Endothelial cell of umbilical vein (primary cell): ENCODE measurements around the gene CD47. TPM values are rescaled to one million over a fixed set of nuclear protein-coding genes. Genes with fewer than 3 reads are reported as not detected.

Experiments used
- BruUV-seq: library from RNA; stranded (reverse); fragments of 400-500 nt; replicated peaks from 2 replicates; lab custom pipeline; 2021; lab: Mats Ljungman, UMichigan
- CTCF ChIA-PET: fragments of 300-600, 350-600 bp; sonication (Branson Sonifier 250); formaldehyde crosslinking; loops from one replicate; lab custom pipeline; 2021; ENCODE audit warnings: antibody characterized with exemption, inconsistent platforms; lab: Charles Lee
- POLR2A ChIA-PET: fragments of 300-600, 350-600 bp; sonication (Branson Sonifier 250); formaldehyde crosslinking; loops from one replicate; lab custom pipeline; 2021; ENCODE audit warnings: antibody characterized with exemption, inconsistent platforms; lab: Charles Lee
- DNase-seq: peaks from one replicate; pipeline ENCODE4 v3.0.0-alpha.2; 2011; ENCODE audit warnings: low read depth, low spot score
- FAIRE-seq: peaks from 2 replicates; lab custom pipeline; 2011; peaks lifted over from hg19 to GRCh38; lab: Jason Lieb, UNC
- H2AFZ ChIP-seq: 2 replicates; pipeline ENCODE4 v1.6.0; 2012; ENCODE audit warnings: low read depth, low read length, control low read depth, inconsistent platforms
- H3K27ac ChIP-seq: 2 replicates; pipeline ENCODE4 v1.5.1; 2011; ENCODE audit warnings: low read depth, mild to moderate bottlenecking, control low read depth, low read length, moderate library complexity; ENCODE audit not compliant: insufficient read depth
- H3K27me3 ChIP-seq, 2 experiments: 2 replicates each; pipeline versions ENCODE4 v1.6.0 to v1.6.1; 2011; ENCODE audit warnings: low read length in 2 of 2, mixed read lengths in 1 of 2; ENCODE audit not compliant: control insufficient read depth in 2 of 2, insufficient read depth in 2 of 2
- H3K36me3 ChIP-seq, 2 experiments: 2 replicates in 1 of 2; 3 replicates in 1 of 2; pipeline ENCODE4 v1.5.1; 2011; ENCODE audit warnings: low read length in 2 of 2, mild to moderate bottlenecking in 1 of 2, moderate library complexity in 1 of 2; ENCODE audit not compliant: control insufficient read depth in 2 of 2, insufficient read depth in 2 of 2; ENCODE audit errors: extremely low read depth in 1 of 2
- H3K4me1 ChIP-seq: 3 replicates; pipeline ENCODE4 v1.5.1; 2011; ENCODE audit warnings: mild to moderate bottlenecking, low read length; ENCODE audit not compliant: control insufficient read depth, insufficient read depth; ENCODE audit errors: extremely low read depth
- H3K4me2 ChIP-seq: 2 replicates; pipeline ENCODE4 v1.6.1; 2011; ENCODE audit warnings: low read length, control low read depth, mixed read lengths; ENCODE audit not compliant: insufficient read depth
- H3K4me3 ChIP-seq, 3 experiments: fragments of 200-600 bp in 1 of 3; sonication (generic), shearing (Covaris generic) in 1 of 3; replicated peaks in 1 of 3; 2 replicates each; pipeline ENCODE4 v1.5.1; 2011 to 2016; ENCODE audit warnings: control low read depth in 3 of 3, low read length in 3 of 3, mild to moderate bottlenecking in 2 of 3, inconsistent platforms in 1 of 3, low read depth in 1 of 3, moderate library complexity in 1 of 3; ENCODE audit not compliant: insufficient read depth in 1 of 3
- H3K79me2 ChIP-seq: 2 replicates; pipeline ENCODE4 v1.6.0; 2012; ENCODE audit warnings: low read length, inconsistent platforms; ENCODE audit not compliant: control insufficient read depth, insufficient read depth
- H3K9ac ChIP-seq: replicated peaks from 2 replicates; pipeline ENCODE3; 2011; ENCODE audit warnings: low read length, control low read depth; ENCODE audit not compliant: insufficient read depth; ENCODE audit errors: extremely low read depth
- H3K9me1 ChIP-seq: replicated peaks from 3 replicates; pipeline ENCODE4 v1.6.0; 2011; ENCODE audit warnings: mild to moderate bottlenecking, low read length; ENCODE audit not compliant: control insufficient read depth, insufficient read depth; ENCODE audit errors: extremely low read depth
- H3K9me3 ChIP-seq: replicated peaks from 2 replicates; pipeline ENCODE4 v1.5.1; 2012; ENCODE audit warnings: low read length, inconsistent platforms; ENCODE audit not compliant: control insufficient read depth, insufficient read depth
- H4K20me1 ChIP-seq: replicated peaks from 2 replicates; pipeline ENCODE3; 2011; ENCODE audit warnings: mild to moderate bottlenecking, low read length; ENCODE audit not compliant: control insufficient read depth, insufficient read depth; ENCODE audit errors: extremely low read depth
- EZH2 ChIP-seq: IDR thresholded peaks from 2 replicates; pipeline ENCODE4 v1.6.1; 2012; ENCODE audit warnings: borderline replicate concordance, low read depth, mild to moderate bottlenecking, moderate library complexity, low read length, inconsistent platforms; ENCODE audit not compliant: severe bottlenecking
- FOS ChIP-seq: IDR thresholded peaks from 2 replicates; pipeline ENCODE4 v1.6.1; 2011; ENCODE audit warnings: mild to moderate bottlenecking, low read length, moderate library complexity, borderline replicate concordance; ENCODE audit not compliant: insufficient read depth
- GATA2 ChIP-seq: IDR thresholded peaks from 2 replicates; pipeline ENCODE4 v1.7.0; 2011; ENCODE audit warnings: low read depth, mild to moderate bottlenecking, moderate library complexity, mixed read lengths, low read length; ENCODE audit not compliant: insufficient read length, insufficient read depth
- JUN ChIP-seq: IDR thresholded peaks from 2 replicates; pipeline ENCODE4 v1.6.1; 2011; ENCODE audit warnings: borderline replicate concordance, low read depth; ENCODE audit not compliant: insufficient read length, insufficient read depth
- MAX ChIP-seq: IDR thresholded peaks from 2 replicates; pipeline ENCODE4 v1.6.1; 2011; ENCODE audit not compliant: insufficient read depth, insufficient read length
- MYC ChIP-seq: IDR thresholded peaks from one replicate; pipeline ENCODE4 v1.6.1; 2011; ENCODE audit warnings: mild to moderate bottlenecking, low read depth, low read length
- POLR2A ChIP-seq: IDR thresholded peaks from 2 replicates; pipeline ENCODE4 v1.6.1; 2012; ENCODE audit warnings: low read depth, mild to moderate bottlenecking, control low read depth, low read length
- POLR2AphosphoS5 ChIP-seq: IDR thresholded peaks from 2 replicates; pipeline ENCODE4 v1.6.1; 2012; ENCODE audit warnings: low read depth, mild to moderate bottlenecking, control low read depth, low read length, moderate library complexity; ENCODE audit not compliant: insufficient read depth
- dilution Hi-C: fragments of 300-500 bp; cut with MboI; formaldehyde crosslinking; loops from one replicate; pipeline ENCODE4 v1.15.0; 2019; ENCODE audit warnings: low sequenced_read_pairs; ENCODE audit not compliant: extremely low pct_ligation_motif_present
- intact Hi-C: fragments of 100-400 bp; cut with micrococcal nuclease; formaldehyde crosslinking; loops from one replicate; pipeline ENCODE4 v1.10.0; 2022
- polyA plus RNA-seq, 4 experiments: library from polyadenylated mRNA; depleted of rRNA in 3 of 4; stranded (reverse) in 3 of 4; unstranded in 1 of 4; fragments of >200 nt; gene quantifications; 2 replicates each; pipeline versions ENCODE4 v1.2.1 to v1.2.3, GENCODE V29; 2011 to 2012; ENCODE audit warnings: missing spikeins in 1 of 4
- total RNA-seq: library from RNA; stranded (reverse); gene quantifications from 2 replicates; pipeline ENCODE4 v1.2.3, GENCODE V29; 2021
- TF ChIP-seq, protein P1 (sequence below), 2 donors: IDR thresholded peaks; 1 replicate in 1 of 2; 2 replicates in 1 of 2; pipeline ENCODE4 v1.5.1; 2011; ENCODE audit warnings: low read length in 2 of 2, mild to moderate bottlenecking in 2 of 2, moderate library complexity in 2 of 2, control low read depth in 1 of 2, inconsistent platforms in 1 of 2, low read depth in 1 of 2; ENCODE audit not compliant: insufficient read depth in 1 of 2; ENCODE audit errors: extremely low read depth in 1 of 2

The CD47 gene
- total and polyA plus RNA-seq, 2 donors (not counting 3 experiments of a cell fraction or from before 2014, with no cell fraction given) = 29.3 to 32.2 TPM

- H3K36me3 ChIP-seq = no peaks in the 10 kb centered on the region
- no peak overlapping the region for H3K27ac ChIP-seq
These were observed 19.5 kb downstream of the CD47 start for GRCh38 chr3:108071368-108071767.

More at GRCh38 chr3:108071368-108071767, 19.5 kb downstream of the CD47 start:
- H3K4me3 ChIP-seq = no peak overlapping the region
- H4K20me1 ChIP-seq = no peaks in the 10 kb centered on the region
- no peaks in the 10 kb centered on the region for H3K9me1 ChIP-seq
- TF ChIP-seq, protein P1, sequence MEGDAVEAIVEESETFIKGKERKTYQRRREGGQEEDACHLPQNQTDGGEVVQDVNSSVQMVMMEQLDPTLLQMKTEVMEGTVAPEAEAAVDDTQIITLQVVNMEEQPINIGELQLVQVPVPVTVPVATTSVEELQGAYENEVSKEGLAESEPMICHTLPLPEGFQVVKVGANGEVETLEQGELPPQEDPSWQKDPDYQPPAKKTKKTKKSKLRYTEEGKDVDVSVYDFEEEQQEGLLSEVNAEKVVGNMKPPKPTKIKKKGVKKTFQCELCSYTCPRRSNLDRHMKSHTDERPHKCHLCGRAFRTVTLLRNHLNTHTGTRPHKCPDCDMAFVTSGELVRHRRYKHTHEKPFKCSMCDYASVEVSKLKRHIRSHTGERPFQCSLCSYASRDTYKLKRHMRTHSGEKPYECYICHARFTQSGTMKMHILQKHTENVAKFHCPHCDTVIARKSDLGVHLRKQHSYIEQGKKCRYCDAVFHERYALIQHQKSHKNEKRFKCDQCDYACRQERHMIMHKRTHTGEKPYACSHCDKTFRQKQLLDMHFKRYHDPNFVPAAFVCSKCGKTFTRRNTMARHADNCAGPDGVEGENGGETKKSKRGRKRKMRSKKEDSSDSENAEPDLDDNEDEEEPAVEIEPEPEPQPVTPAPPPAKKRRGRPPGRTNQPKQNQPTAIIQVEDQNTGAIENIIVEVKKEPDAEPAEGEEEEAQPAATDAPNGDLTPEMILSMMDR (IDR thresholded peaks at IDR 0.05; ENCODE audit: extremely low read depth in 1 of 2, insufficient read depth in 1 of 2, low read depth in 1 of 2, low read length in 2 of 2) = no peak
- no peak for TF ChIP-seq MYC
- TF ChIP-seq JUN = no peak
- TF ChIP-seq FOS = no peak
- no peak for TF ChIP-seq POLR2AphosphoS5
- TF ChIP-seq MAX = no peak
- TF ChIP-seq GATA2 = no peak
- no peak for TF ChIP-seq POLR2A
- no peak for TF ChIP-seq EZH2
- BruUV-seq = no TSS peak
- no peak overlapping the region for H3K4me2 ChIP-seq
- dilution Hi-C loops (no loop called here), intact Hi-C loops (no loop called here)
- no peaks in the 10 kb centered on the region for H3K4me1 ChIP-seq
- H3K27me3 ChIP-seq = no peaks in the 10 kb centered on the region
- H3K9me3 ChIP-seq = no peaks in the 10 kb centered on the region
- ChIA-PET CTCF (no interaction called here), POLR2A (no interaction called here)
- FAIRE-seq = no peak
- no peak for DNase-seq
- no peak overlapping the region for H2AFZ ChIP-seq
- H3K79me2 ChIP-seq = peaks cover 2% of the 10 kb centered on the region
- H3K9ac ChIP-seq = no peak overlapping the region
